ENCODE results near the gene SPPL2A.

The SPPL2A gene

GRCh38 chr15:50753463-50753862 is 12.0 kb downstream of the SPPL2A start:
- Histone ChIP-seq H3K9me2 (ENCODE audit: low read depth, low read length) (no peaks in the 10 kb centered on the region), H3K27ac (ENCODE audit: low read depth, low read length, poor library complexity, severe bottlenecking) (no peak overlapping the region), H3F3A (ENCODE audit: insufficient read depth, low read length) (no peaks in the 10 kb centered on the region), H3K27me3 (ENCODE audit: insufficient read depth, low read length) (no peaks in the 10 kb centered on the region), H3K4me2 (ENCODE audit: low read length) (no peak overlapping the region), H3K4me3 (ENCODE audit: low read depth, low read length, poor library complexity, severe bottlenecking) (no peak overlapping the region), H3K9me3 (ENCODE audit: low read length) (no peaks in the 10 kb centered on the region), H4K20me1 (ENCODE audit: insufficient read depth, low read length) (no peaks in the 10 kb centered on the region), H3K79me2 (ENCODE audit: insufficient read depth, low read length) (peaks cover 28% of the 10 kb centered on the region), H3K36me3 (ENCODE audit: insufficient read depth, low read length) (peaks cover 9% of the 10 kb centered on the region; the same call in 1 of the 2 replicates), H3K9ac (ENCODE audit: low read length) (no peak overlapping the region), H2AFZ (ENCODE audit: low read length) (no peak overlapping the region), H3K4me1 (ENCODE audit: insufficient read depth, low read length, severe bottlenecking) (no peaks in the 10 kb centered on the region)
- TF ChIP-seq EZH2 (IDR thresholded peaks at IDR 0.05; ENCODE audit: borderline replicate concordance, low read length) (no peak), CTCF (IDR thresholded peaks at IDR 0.05; ENCODE audit: low read length) (no peak)

GRCh38 chr15:50751394-50751793 is 14.1 kb downstream of the SPPL2A start:
- no peak for TF ChIP-seq CTCF (IDR thresholded peaks at IDR 0.05; ENCODE audit: low read length)
- no peak for TF ChIP-seq EZH2 (IDR thresholded peaks at IDR 0.05; ENCODE audit: borderline replicate concordance, low read length)
- H3K9me3 ChIP-seq (ENCODE audit: low read length): no peaks in the 10 kb centered on the region
- H3K4me1 ChIP-seq (ENCODE audit: insufficient read depth, low read length, severe bottlenecking): no peaks in the 10 kb centered on the region
- H3K36me3 ChIP-seq (ENCODE audit: insufficient read depth, low read length): peaks cover 23% of the 10 kb centered on the region; the same call in 1 of the 2 replicates
- no peaks in the 10 kb centered on the region for H4K20me1 ChIP-seq (ENCODE audit: insufficient read depth, low read length)
- no peaks in the 10 kb centered on the region for H3F3A ChIP-seq (ENCODE audit: insufficient read depth, low read length)
- no peak overlapping the region for H3K4me3 ChIP-seq (ENCODE audit: low read depth, low read length, poor library complexity, severe bottlenecking)
- no peaks in the 10 kb centered on the region for H3K27me3 ChIP-seq (ENCODE audit: insufficient read depth, low read length)
- peaks cover 26% of the 10 kb centered on the region for H3K79me2 ChIP-seq (ENCODE audit: insufficient read depth, low read length)
- H3K4me2 ChIP-seq (ENCODE audit: low read length): no peak overlapping the region
- H3K9me2 ChIP-seq (ENCODE audit: low read depth, low read length): no peaks in the 10 kb centered on the region
- H2AFZ ChIP-seq (ENCODE audit: low read length): no peak overlapping the region
- H3K27ac ChIP-seq (ENCODE audit: low read depth, low read length, poor library complexity, severe bottlenecking): no peak overlapping the region
- no peak overlapping the region for H3K9ac ChIP-seq (ENCODE audit: low read length)

- Histone ChIP-seq H3K27me3 (ENCODE audit: insufficient read depth, low read length) (no peaks in the 10 kb centered on the region), H3K36me3 (ENCODE audit: insufficient read depth, low read length) (peaks cover 23% of the 10 kb centered on the region; the same call in 1 of the 2 replicates), H3K4me2 (ENCODE audit: low read length) (no peak overlapping the region), H3K4me1 (ENCODE audit: insufficient read depth, low read length, severe bottlenecking) (no peaks in the 10 kb centered on the region), H3F3A (ENCODE audit: insufficient read depth, low read length) (no peaks in the 10 kb centered on the region), H4K20me1 (ENCODE audit: insufficient read depth, low read length) (no peaks in the 10 kb centered on the region), H3K27ac (ENCODE audit: low read depth, low read length, poor library complexity, severe bottlenecking) (no peak overlapping the region), H3K9ac (ENCODE audit: low read length) (no peak overlapping the region), H3K9me3 (ENCODE audit: low read length) (no peaks in the 10 kb centered on the region), H3K9me2 (ENCODE audit: low read depth, low read length) (no peaks in the 10 kb centered on the region), H3K4me3 (ENCODE audit: low read depth, low read length, poor library complexity, severe bottlenecking) (no peak overlapping the region), H3K79me2 (ENCODE audit: insufficient read depth, low read length) (peaks cover 26% of the 10 kb centered on the region), H2AFZ (ENCODE audit: low read length) (no peak overlapping the region)
- TF ChIP-seq CTCF (IDR thresholded peaks at IDR 0.05; ENCODE audit: low read length) (no peak), EZH2 (IDR thresholded peaks at IDR 0.05; ENCODE audit: borderline replicate concordance, low read length) (no peak)
Observed at GRCh38 chr15:50750227-50750705, 15.2 kb downstream of the SPPL2A start.

Measured in OCI-LY1 (cell line).